IgD-negative memory B cell (primary cell): Measurements from ENCODE around the gene BCL2L11. TPM values are rescaled to one million over a fixed set of nuclear protein-coding genes. Genes with fewer than 3 reads are reported as not detected.
"Not testable (repeated sequence)": the region's sequence is repeated elsewhere in the genome, so short reads cannot be mapped to it uniquely, and the experiment has no call there.

Source experiments
- H3K27ac Mint-ChIP-seq, 3 donors: one replicate each; pipeline ENCODE4 v1.8.0; 2020 to 2022; ENCODE audit warnings: mild to moderate bottlenecking in 3 of 3, mixed read lengths in 3 of 3, moderate library complexity in 1 of 3
- H3K27me3 Mint-ChIP-seq: one replicate; pipeline ENCODE4 v1.8.0; 2021; ENCODE audit warnings: mixed read lengths
- H3K36me3 Mint-ChIP-seq: one replicate; pipeline ENCODE4 v1.8.0; 2020; ENCODE audit warnings: mild to moderate bottlenecking, mixed read lengths
- H3K4me1 Mint-ChIP-seq, 3 donors: one replicate each; pipeline ENCODE4 v1.8.0; 2020 to 2022; ENCODE audit warnings: mixed read lengths in 3 of 3, mild to moderate bottlenecking in 1 of 3
- H3K4me3 Mint-ChIP-seq, 4 donors: one replicate each; pipeline ENCODE4 v1.8.0; 2020 to 2022; ENCODE audit warnings: mild to moderate bottlenecking in 4 of 4, mixed read lengths in 4 of 4, moderate library complexity in 3 of 4
- H3K9me3 Mint-ChIP-seq, 3 donors: one replicate each; pipeline ENCODE4 v1.8.0; 2020 to 2021; ENCODE audit warnings: mixed read lengths in 3 of 3, mild to moderate bottlenecking in 1 of 3
- polyA plus RNA-seq: library from polyadenylated mRNA; unstranded; fragments of 300-500 nt; fragmentation: Illumina TruSeq; gene quantifications from one replicate; pipeline ENCODE4 v1.2.3, GENCODE V29; 2021

The BCL2L11 gene, protein sequence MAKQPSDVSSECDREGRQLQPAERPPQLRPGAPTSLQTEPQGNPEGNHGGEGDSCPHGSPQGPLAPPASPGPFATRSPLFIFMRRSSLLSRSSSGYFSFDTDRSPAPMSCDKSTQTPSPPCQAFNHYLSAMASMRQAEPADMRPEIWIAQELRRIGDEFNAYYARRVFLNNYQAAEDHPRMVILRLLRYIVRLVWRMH
- 22.3 TPM for polyA plus RNA-seq

DNA sequence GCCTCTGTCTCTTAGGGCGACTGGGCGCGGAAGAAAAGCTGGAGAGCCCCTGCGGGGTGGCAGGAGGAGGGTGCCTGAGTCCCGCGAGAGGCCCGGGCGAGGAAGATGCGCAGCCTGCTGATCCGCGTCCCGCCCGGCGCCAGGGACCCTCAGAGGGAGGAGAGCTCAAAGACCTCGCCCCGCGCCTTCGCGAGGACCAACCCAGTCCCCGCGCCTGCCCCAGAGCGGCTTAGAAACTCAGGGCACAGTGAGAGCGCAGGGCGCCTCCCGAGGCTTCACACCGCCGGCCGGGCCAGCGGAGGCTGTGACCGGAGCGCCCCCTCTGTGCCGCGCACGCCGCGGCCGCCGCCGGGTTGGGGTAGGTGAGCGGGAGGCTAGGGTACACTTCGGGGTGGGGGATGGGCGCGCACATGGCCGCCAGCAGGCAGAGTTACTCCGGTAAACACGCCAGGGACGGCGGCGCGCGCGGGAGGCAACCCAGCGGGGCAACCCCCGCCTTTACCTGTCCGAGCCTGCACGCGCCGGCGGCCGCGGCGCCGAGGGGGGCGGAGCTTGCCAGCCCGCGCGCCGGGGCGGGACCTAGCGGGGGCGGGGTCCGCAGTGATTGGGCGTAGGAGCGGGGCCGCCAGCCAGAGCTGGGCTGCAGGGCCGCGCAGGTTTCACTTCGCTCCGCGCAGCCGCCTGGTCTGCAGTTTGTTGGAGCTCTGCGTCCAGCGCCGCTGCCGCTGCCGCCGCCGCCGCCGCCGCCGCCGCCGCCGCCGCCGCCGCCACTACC is at the start of gene BCL2L11:
Gene BCL2L11, plus strand, starts transcription at position 662 of the 775 bp plus-strand sequence. CDS start 2,832 bp downstream, outside the sequence.
- Mint-ChIP-seq H3K4me1 (peaks cover 25 to 40% (median 25%) of the 10 kb centered on the region in 3 donors), H3K27ac (peak within 1 kb of the TSS; percentile 90 to 97 (median 92)), H3K27me3 (peaks cover 36% of the 10 kb centered on the region), H3K36me3 (peaks cover 2% of the 10 kb centered on the region), H3K9me3 (no peaks in the 10 kb centered on the region), H3K4me3 (peak within 1 kb of the TSS; percentile 94 to 98 (median 98))

DNA sequence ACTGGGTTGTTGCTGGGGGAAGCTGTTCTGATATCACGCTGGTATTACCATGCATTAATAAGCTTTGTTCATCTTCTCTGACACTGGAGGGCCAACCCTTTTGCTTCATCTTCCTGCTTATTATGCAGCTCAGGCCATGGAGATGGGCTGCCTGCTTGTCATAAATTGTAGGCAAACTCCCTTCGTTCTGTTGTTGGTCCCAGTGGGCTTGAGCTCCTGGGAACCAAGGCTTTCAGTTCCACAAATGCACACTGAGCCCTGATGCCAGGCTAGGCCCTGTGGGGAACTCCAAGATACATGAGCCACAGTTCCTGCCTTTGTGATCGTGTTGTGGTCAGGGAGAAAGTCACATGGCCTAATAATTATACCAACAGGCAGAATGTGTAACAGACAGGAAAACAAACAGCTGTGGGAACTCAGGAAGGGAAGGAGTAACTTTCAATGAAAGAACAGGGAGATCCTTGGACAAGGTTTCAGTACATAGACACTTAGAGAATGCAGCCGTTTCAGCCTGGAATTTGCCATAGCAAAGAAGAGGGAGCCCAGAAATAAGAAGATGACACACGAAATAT is 49.0 kb upstream of the BCL2L11 start:
- Mint-ChIP-seq H3K36me3 (peaks cover 4% of the 10 kb centered on the region), H3K4me3 (no peak overlapping the region), H3K4me1 (peaks cover 2 to 9% (median 4%) of the 10 kb centered on the region in 3 donors), H3K27me3 (peaks cover under 1% of the 10 kb centered on the region), H3K9me3 (peaks cover 2 to 17% (median 13%) of the 10 kb centered on the region in 3 donors), H3K27ac (peak overlapping the region in 1 of 3 donors; percentile 24)

DNA sequence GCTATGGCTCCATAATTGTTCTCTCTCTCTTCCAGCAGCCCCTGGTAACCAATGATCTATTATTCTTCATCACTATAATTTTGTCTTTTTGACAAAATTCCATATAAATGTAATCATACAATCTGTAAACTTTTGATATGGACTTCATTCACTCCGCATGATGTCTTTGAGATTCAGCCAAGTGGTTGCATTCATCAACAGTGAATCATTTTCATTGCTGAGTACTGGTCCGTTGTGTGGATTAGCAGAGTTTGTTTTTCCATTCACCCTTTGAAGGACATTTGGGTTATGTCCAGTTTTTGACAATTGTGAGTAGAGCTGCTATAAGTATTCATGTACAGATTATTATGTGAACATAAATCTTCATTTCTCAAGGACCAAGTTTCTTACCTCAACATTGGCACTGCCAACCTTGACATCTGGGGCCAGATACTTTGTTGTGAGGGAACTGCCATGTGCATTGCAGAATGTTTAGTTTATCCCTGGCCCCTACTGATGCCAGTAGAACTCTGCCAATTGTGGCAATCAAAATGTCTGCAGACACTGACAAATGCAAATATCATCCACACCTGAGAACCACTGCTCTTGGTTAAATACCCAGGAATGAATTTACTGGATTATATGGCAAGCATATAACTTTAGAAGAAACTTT is 48.4 kb upstream of the BCL2L11 start:
- Mint-ChIP-seq H3K27me3 (peaks cover 2% of the 10 kb centered on the region), H3K36me3 (peaks cover 6% of the 10 kb centered on the region), H3K9me3 (peaks cover 3 to 17% (median 15%) of the 10 kb centered on the region in 3 donors), H3K4me3 (no peak overlapping the region), H3K4me1 (peaks cover 2 to 9% (median 4%) of the 10 kb centered on the region in 3 donors), H3K27ac (no peak overlapping the region)

DNA sequence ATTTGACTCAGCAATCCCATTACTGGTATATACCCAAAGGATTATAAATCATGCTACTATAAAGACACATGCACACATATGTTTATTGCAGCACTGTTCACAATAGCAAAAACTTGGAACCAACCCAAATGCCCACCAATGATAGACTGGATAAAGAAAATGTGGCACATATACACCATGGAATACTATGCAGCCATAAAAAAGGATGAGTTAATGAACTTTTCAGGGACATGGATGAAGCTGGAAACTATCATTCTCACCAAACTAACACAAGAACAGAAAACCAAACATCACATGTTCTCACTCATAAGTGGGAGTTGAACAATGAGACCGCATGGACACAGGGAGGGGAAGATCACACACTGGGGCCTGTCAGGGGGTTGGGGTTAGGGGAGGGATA is 38.1 kb upstream of the BCL2L11 start:
- not testable (repeated sequence) for H3K9me3 Mint-ChIP-seq, H3K4me1 Mint-ChIP-seq, H3K4me3 Mint-ChIP-seq, H3K36me3 Mint-ChIP-seq
- peaks cover 10% of the 10 kb centered on the region for H3K27me3 Mint-ChIP-seq
- H3K27ac Mint-ChIP-seq: peak overlapping the region in 1 of 3 donors; percentile 20

DNA sequence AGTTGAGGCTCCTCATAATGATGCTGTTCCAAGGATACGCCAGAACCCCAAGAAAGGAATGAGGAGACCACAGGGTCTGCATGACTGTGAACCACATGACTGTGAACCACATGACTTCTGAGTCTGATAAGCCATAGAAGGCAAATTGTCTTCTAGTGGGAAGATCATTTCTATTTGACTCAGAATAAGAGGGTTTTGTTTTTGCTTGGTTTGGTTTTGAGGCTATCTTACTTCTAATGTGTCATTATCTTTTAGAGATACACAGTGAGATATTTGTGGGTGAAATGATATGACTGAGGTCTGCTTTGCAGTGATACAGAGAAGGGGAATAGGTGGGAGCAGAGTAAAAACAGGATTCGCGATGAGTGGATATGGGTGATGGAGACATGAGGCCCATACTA is 28.9 kb upstream of the BCL2L11 start:
- Mint-ChIP-seq H3K4me1 (peaks cover 0 to 2% (median 0%) of the 10 kb centered on the region in 3 donors), H3K27me3 (peaks cover 8% of the 10 kb centered on the region), H3K4me3 (no peak overlapping the region), H3K27ac (no peak overlapping the region), H3K36me3 (no peaks in the 10 kb centered on the region), H3K9me3 (no peaks in the 10 kb centered on the region)

DNA sequence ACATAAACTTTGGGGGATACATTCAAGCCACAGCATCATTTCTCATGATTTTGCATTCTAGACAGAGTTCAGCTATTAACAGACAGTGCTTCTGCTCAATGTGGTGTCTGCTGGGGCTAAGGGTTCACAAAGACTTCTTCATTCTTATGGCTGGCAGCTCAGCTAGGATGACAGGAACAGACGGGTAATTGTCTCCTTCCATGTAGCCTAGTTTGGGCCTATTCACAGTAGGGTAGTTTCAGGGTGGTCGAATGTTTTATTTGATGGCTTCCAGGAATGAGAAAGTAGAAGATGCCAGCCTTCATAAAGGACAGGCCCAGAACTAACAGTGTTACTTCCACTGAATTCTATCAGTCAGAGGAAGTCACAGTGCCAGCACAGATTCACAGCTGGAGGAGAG is 26.0 kb upstream of the BCL2L11 start:
- H3K27me3 Mint-ChIP-seq: peaks cover 8% of the 10 kb centered on the region
- H3K27ac Mint-ChIP-seq: no peak overlapping the region
- no peaks in the 10 kb centered on the region for H3K36me3 Mint-ChIP-seq
- no peaks in the 10 kb centered on the region for H3K9me3 Mint-ChIP-seq
- H3K4me3 Mint-ChIP-seq: no peak overlapping the region
- peaks cover 0 to 2% (median 0%) of the 10 kb centered on the region in 3 donors for H3K4me1 Mint-ChIP-seq

DNA sequence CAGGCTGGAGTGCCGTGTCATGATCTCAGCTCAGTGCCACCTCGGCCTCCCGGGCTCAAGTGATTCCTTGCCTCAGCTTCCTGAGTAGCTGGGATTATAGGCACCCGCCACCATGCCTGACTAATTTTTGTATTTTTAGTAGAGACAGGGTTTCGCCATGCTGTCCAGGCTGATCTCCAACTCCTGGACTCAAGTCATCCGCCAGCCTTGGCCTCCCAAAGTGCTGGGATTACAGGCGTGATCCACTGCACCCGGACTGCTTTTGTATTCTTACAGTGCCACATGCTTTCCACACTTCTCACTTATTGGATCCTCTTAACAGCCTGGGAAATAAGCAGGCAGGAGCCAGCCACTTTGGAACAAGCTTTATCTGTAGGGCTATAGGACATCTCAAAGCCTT is 25.3 kb upstream of the BCL2L11 start:
- peaks cover 0 to 2% (median 2%) of the 10 kb centered on the region in 3 donors for H3K4me1 Mint-ChIP-seq
- no peaks in the 10 kb centered on the region for H3K9me3 Mint-ChIP-seq
- peaks cover 8% of the 10 kb centered on the region for H3K27me3 Mint-ChIP-seq
- H3K27ac Mint-ChIP-seq: no peak overlapping the region
- H3K4me3 Mint-ChIP-seq: no peak overlapping the region
- H3K36me3 Mint-ChIP-seq: no peaks in the 10 kb centered on the region

DNA sequence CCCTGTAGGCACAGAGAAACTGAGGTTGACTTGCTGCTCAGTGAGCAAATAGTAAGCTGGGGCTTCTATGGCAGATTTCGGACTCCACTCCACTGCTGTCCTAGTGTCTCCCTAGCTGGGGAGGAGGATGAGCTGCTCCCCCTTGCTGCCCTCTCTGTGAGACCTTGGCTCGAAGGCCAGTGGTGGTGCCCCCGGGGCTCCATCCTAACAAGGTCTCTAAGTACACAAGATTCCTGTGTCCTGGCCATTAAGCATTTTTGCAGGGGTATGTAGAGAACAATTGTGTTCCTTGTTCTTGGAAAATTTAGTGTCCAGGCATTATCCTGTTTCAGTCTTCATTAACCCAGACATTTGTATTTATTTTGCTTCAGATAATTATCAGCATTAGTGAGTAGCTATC is 21.3 kb upstream of the BCL2L11 start:
- Mint-ChIP-seq H3K4me1 (peaks cover 0 to 7% (median 7%) of the 10 kb centered on the region in 3 donors), H3K36me3 (no peaks in the 10 kb centered on the region), H3K27ac (no peak overlapping the region), H3K4me3 (no peak overlapping the region), H3K27me3 (no peaks in the 10 kb centered on the region), H3K9me3 (no peaks in the 10 kb centered on the region)

DNA sequence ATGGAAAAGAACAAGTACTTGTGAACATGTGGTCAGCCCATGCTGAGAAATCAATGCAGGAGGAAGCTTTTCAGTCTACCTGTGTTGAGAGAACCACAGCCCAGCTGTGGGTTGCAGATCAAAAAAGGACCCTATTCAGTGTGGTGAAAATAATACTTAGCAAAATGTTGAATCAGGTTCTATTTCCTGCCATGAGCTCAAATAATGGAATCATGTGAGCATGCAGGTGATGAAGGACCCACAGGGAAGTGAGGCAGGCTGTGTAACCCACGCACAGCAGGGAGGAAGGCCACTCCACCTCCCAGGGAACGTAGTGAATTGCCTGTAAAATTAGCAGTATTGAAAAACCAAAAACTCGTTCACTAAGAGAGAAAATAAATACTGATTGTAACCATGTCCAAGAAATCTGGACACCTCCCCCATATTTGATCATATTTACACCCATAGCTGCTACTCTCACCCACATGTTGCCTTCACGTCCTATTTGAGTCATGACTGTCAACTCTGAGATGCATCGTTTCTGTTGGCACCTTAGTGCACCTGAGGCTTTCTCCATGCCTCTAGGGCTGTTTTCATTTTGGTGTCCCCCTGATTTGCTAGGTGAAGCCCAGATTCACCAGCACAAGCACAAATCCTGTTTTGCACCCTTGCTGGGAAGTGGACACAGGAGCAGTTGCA is 20.5 kb upstream of the BCL2L11 start:
- peaks cover 0 to 7% (median 7%) of the 10 kb centered on the region in 3 donors for H3K4me1 Mint-ChIP-seq
- H3K27ac Mint-ChIP-seq: no peak overlapping the region
- no peaks in the 10 kb centered on the region for H3K9me3 Mint-ChIP-seq
- H3K4me3 Mint-ChIP-seq: peak overlapping the region in 1 of 4 donors; percentile 30
- H3K27me3 Mint-ChIP-seq: no peaks in the 10 kb centered on the region
- no peaks in the 10 kb centered on the region for H3K36me3 Mint-ChIP-seq

DNA sequence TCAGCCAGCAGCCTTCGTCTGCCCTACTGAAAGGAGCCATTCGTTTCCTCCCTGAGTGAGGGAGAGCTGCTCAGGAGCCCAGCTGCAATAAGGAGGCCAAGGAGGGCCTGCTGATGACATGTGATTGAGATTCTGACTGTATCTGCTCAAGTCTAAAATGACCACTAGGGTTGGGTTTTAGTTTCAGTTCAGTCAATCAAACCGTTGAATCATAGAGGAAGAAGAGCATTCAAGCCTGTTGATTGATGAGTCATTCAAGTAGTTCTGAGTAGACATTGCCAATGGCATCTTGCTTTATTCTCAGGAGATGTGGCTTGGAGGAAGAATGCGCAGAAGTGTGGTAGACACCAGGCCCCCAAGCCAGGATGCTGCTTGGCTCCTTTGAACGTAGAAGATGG is 19.9 kb upstream of the BCL2L11 start:
- H3K36me3 Mint-ChIP-seq: no peaks in the 10 kb centered on the region
- H3K4me1 Mint-ChIP-seq: peaks cover 0 to 7% (median 7%) of the 10 kb centered on the region in 3 donors
- no peaks in the 10 kb centered on the region for H3K27me3 Mint-ChIP-seq
- no peak overlapping the region for H3K27ac Mint-ChIP-seq
- peak overlapping the region in 1 of 4 donors; percentile 30 for H3K4me3 Mint-ChIP-seq
- H3K9me3 Mint-ChIP-seq: no peaks in the 10 kb centered on the region

DNA sequence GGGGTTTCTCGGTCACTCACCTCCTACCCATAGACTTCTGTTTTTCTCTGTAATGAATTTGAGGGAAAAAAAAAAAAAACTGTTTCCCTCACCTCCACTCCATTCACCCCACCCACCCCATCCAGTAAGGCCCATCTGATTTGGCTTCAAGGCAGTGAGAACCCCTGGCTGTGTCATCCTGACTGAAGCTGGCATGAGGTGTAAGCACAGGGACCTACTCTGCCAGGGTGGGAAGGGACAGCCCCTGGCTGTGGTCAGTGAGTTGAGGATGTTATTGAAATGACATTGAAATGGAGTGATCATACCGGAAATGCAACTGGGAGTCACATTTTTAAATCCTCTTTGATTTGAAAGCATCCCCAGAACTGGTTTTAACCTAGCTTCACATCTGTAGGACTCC is 19.1 kb upstream of the BCL2L11 start:
- Mint-ChIP-seq H3K9me3 (no peaks in the 10 kb centered on the region), H3K4me1 (peaks cover 0 to 7% (median 7%) of the 10 kb centered on the region in 3 donors), H3K36me3 (no peaks in the 10 kb centered on the region), H3K27ac (no peak overlapping the region), H3K27me3 (peaks cover 3% of the 10 kb centered on the region), H3K4me3 (no peak overlapping the region)

DNA sequence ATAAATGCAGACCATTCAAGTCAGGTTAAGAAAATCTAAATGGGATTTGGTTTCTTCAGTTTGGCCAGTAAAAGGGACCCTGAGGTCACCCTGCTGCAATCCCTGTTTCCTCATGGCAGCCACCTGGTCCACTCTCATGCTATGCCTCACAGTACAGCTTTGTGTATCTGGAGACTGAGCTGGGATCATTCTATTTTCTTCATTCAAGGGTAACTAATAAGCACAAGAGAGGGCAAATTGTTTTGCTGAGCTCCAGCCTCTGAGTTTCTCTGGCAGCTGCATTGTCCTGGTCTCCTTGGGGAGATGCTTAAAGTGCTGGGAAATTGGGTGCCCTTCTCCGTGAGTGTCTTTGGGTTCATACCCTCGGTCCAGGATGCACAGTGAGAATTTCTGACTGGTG is 18.5 kb upstream of the BCL2L11 start:
- Mint-ChIP-seq H3K27ac (no peak overlapping the region), H3K9me3 (no peaks in the 10 kb centered on the region), H3K4me1 (peaks cover 0 to 7% (median 7%) of the 10 kb centered on the region in 3 donors), H3K4me3 (no peak overlapping the region), H3K27me3 (peaks cover 3% of the 10 kb centered on the region), H3K36me3 (no peaks in the 10 kb centered on the region)

DNA sequence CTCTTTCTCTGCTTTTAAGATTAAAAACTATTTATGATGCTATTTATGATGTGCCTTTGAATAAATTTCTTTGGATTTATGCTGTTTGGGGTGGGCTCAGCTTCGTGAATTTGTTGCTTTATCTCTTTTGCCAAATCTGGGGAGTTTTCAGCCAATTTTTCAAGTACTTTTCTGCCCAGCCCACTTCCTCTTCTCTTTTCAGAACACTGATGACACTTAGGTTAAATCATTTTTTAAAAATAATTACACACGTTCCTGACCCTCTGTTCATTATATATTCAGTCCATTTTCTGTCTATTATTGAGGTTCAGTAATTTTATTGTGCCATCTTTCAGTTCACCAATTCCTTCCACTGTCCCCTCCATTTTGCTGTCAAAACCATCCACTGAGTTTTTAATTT is 14.8 kb upstream of the BCL2L11 start:
- no peaks in the 10 kb centered on the region for H3K9me3 Mint-ChIP-seq
- H3K27ac Mint-ChIP-seq: no peak overlapping the region
- no peak overlapping the region for H3K4me3 Mint-ChIP-seq
- peaks cover 5% of the 10 kb centered on the region for H3K27me3 Mint-ChIP-seq
- peaks cover 2% of the 10 kb centered on the region for H3K36me3 Mint-ChIP-seq
- H3K4me1 Mint-ChIP-seq: peaks cover 0 to 1% (median under 1%) of the 10 kb centered on the region in 3 donors

DNA sequence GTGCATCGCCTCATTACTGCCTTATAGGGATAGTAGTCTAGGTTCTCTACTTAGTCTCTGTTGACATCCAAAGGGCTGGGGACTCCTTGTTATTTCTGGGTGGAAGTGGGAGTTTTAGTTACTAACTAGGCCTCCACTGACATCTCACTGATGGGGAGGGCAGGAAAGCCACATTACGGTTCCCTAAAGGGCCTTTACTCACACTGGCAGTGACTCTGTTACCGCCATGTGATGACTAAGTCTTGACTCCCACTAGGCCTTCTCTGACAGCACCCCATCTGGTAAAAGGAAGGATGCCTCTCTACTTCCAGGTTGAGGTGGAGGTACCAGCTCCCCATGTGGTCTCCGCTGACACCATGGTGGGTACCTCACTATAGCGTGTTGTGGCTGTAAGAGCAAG is 14.0 kb upstream of the BCL2L11 start:
- no peak overlapping the region for H3K27ac Mint-ChIP-seq
- no peak overlapping the region for H3K4me3 Mint-ChIP-seq
- H3K9me3 Mint-ChIP-seq: no peaks in the 10 kb centered on the region
- peaks cover 5% of the 10 kb centered on the region for H3K27me3 Mint-ChIP-seq
- H3K4me1 Mint-ChIP-seq: no peaks in the 10 kb centered on the region
- peaks cover 2% of the 10 kb centered on the region for H3K36me3 Mint-ChIP-seq
